Stimulated activated CD4-positive, alpha-beta T cell treated with anti-CD3 and anti-CD28 coated beads, Interleukin-2, amount 100 ng/mL, for 48 hours (primary cell): ENCODE measurements around the gene AMMECR1L.
A peak's percentile ranks its signal among the peaks of the same experiment; 100 is the strongest.
"Not testable (repeated sequence)": the region's sequence is repeated elsewhere in the genome, so short reads cannot be mapped to it uniquely, and the experiment has no call there.

Experiments
- DNase-seq, 2 donors: peaks; one replicate each; pipeline ENCODE4 v3.0.0-alpha.2; 2020

AMMECR1L gene

GRCh38 chr2:127885780-127886592, at the start of gene AMMECR1L:
Gene AMMECR1L, minus strand, starts transcription at chr2:127885956. Its CDS starts 11,722 bp downstream, at chr2:127874234.
- DNase-seq: peak; percentile 58 to 60

- DNase-seq: no peak
Measured at GRCh38 chr2:127935337-127935736, 49.6 kb upstream of the AMMECR1L start.

GRCh38 chr2:127932199-127932876, 46.6 kb upstream of the AMMECR1L start:
- no peak for DNase-seq

GRCh38 chr2:127929449-127929848, 43.7 kb upstream of the AMMECR1L start:
- no peak for DNase-seq

GRCh38 chr2:127927384-127927783, 41.6 kb upstream of the AMMECR1L start:
- DNase-seq: no peak

- DNase-seq: no peak
Measured at GRCh38 chr2:127917916-127918315, 32.2 kb upstream of the AMMECR1L start.

GRCh38 chr2:127913808-127914457, 28.2 kb upstream of the AMMECR1L start:
- DNase-seq: no peak

- no peak for DNase-seq
Measured at GRCh38 chr2:127911737-127912136, 26.0 kb upstream of the AMMECR1L start.

GRCh38 chr2:127910415-127910814, 24.7 kb upstream of the AMMECR1L start:
- no peak for DNase-seq

- no peak for DNase-seq
Measured at GRCh38 chr2:127909019-127909418, 23.3 kb upstream of the AMMECR1L start.

GRCh38 chr2:127907733-127908400, 22.1 kb upstream of the AMMECR1L start:
- DNase-seq: not testable (repeated sequence)

- no peak for DNase-seq
Measured at GRCh38 chr2:127906206-127906926, 20.6 kb upstream of the AMMECR1L start.

- DNase-seq: no peak
Measured at GRCh38 chr2:127901339-127902056, 15.7 kb upstream of the AMMECR1L start.

- no peak for DNase-seq
Measured at GRCh38 chr2:127897531-127898211, 11.9 kb upstream of the AMMECR1L start.

GRCh38 chr2:127893494-127893893, 7.7 kb upstream of the AMMECR1L start:
- no peak for DNase-seq

GRCh38 chr2:127893033-127893432, 7.3 kb upstream of the AMMECR1L start:
- no peak for DNase-seq

GRCh38 chr2:127891811-127892210, 6.1 kb upstream of the AMMECR1L start:
- no peak for DNase-seq

- DNase-seq: not testable (repeated sequence)
Measured at GRCh38 chr2:127890756-127891155, 5.0 kb upstream of the AMMECR1L start.

GRCh38 chr2:127888772-127889171, 3.0 kb upstream of the AMMECR1L start:
- DNase-seq: no peak

- DNase-seq: no peak
Measured at GRCh38 chr2:127887776-127888130, 2.0 kb upstream of the AMMECR1L start.

GRCh38 chr2:127887082-127887775, 1.5 kb upstream of the AMMECR1L start:
- DNase-seq: no peak
